MCF 10A (cell line): ENCODE results near the gene MED13L. TPM values are rescaled to one million over a fixed set of nuclear protein-coding genes. Genes with fewer than 3 reads are reported as not detected.

Experiments used
- Bru-seq: library from RNA; stranded (reverse); fragments of 400-500 nt; gene quantifications from one replicate; lab custom pipeline; 2021; lab: Mats Ljungman, UMichigan
- BruChase-seq, 2 experiments: library from RNA; stranded (reverse); fragments of 400-500 nt; gene quantifications; one replicate each; lab custom pipeline; 2021; lab: Mats Ljungman, UMichigan
- BruUV-seq: library from RNA; stranded (reverse); fragments of 400-500 nt; replicated peaks from 2 replicates; lab custom pipeline; 2021; lab: Mats Ljungman, UMichigan
- CTCF ChIA-PET: fragments of 300-600 bp; sonication (Branson Sonifier 250); formaldehyde crosslinking; extraction: SDS; loops from one replicate; lab custom pipeline; 2021; ENCODE audit warnings: antibody characterized with exemption, inconsistent platforms; lab: Yijun Ruan, JAX
- POLR2A ChIA-PET: fragments of 300-600, 350-650 bp; sonication (Branson Sonifier 250); formaldehyde crosslinking; extraction: SDS; loops from one replicate; lab custom pipeline; 2020; ENCODE audit warnings: antibody characterized with exemption, inconsistent platforms; lab: Yijun Ruan, JAX
- DNase-seq: peaks from one replicate; pipeline ENCODE4 v3.0.0-alpha.2; 2018; ENCODE audit not compliant: unreplicated experiment
- H3K27ac Mint-ChIP-seq: one replicate; pipeline ENCODE4 v1.8.0; 2022; ENCODE audit warnings: mild to moderate bottlenecking, low read depth, mixed read lengths; ENCODE audit not compliant: unreplicated experiment
- H3K27me3 Mint-ChIP-seq: one replicate; pipeline ENCODE4 v1.8.0; 2022; ENCODE audit warnings: mixed read lengths; ENCODE audit not compliant: insufficient read depth, unreplicated experiment
- H3K36me3 Mint-ChIP-seq: one replicate; pipeline ENCODE4 v1.8.0; 2022; ENCODE audit warnings: mild to moderate bottlenecking, moderate library complexity, mixed read lengths; ENCODE audit not compliant: insufficient read depth, unreplicated experiment
- H3K4me1 Mint-ChIP-seq: one replicate; pipeline ENCODE4 v1.8.0; 2022; ENCODE audit warnings: mixed read lengths; ENCODE audit not compliant: insufficient read depth, unreplicated experiment
- H3K4me3 Mint-ChIP-seq: one replicate; pipeline ENCODE4 v1.8.0; 2022; ENCODE audit warnings: mild to moderate bottlenecking, moderate library complexity, mixed read lengths; ENCODE audit not compliant: unreplicated experiment
- H3K9me3 Mint-ChIP-seq: one replicate; pipeline ENCODE4 v1.8.0; 2022; ENCODE audit warnings: mixed read lengths; ENCODE audit not compliant: unreplicated experiment
- intact Hi-C: fragments of 100-400 bp; cut with micrococcal nuclease; formaldehyde crosslinking; loops from 2 replicates; pipeline ENCODE4 v1.14.1; 2022
- long read RNA-seq: library from polyadenylated mRNA; stranded (forward); transcript quantifications from one replicate; pipeline ENCODE4 v2.0.0, GENCODE V29; 2022
- total RNA-seq: library from RNA; stranded (reverse); gene quantifications from 2 replicates; pipeline ENCODE4 v1.2.3, GENCODE V29; 2022
- TF ChIP-seq, protein P1 (sequence below): fragments of 200-600 bp; IDR thresholded peaks from one replicate; pipeline ENCODE4 v1.8.0; 2022; ENCODE audit warnings: antibody characterized with exemption, mild to moderate bottlenecking; ENCODE audit not compliant: unreplicated experiment

Gene MED13L
- 74.9 and 91.6 TPM in 2 replicates for total RNA-seq
- percentile 90 among the genes with signal in this experiment for Bru-seq, nascent RNA
- BruChase-seq, experiment 1, labeled RNA remaining after a 6-hour chase = percentile 81 among the genes with signal in this experiment
- BruChase-seq, experiment 2, labeled RNA remaining after a 2-hour chase = percentile 81 among the genes with signal in this experiment
- long read RNA-seq, full-length matches to known transcripts = 2 of 12 reads
- long read RNA-seq, partial matches to known transcripts = 5 of 12 reads
- long read RNA-seq, other reads (novel, unspliced or antisense) = 5 of 12 reads

DNA sequence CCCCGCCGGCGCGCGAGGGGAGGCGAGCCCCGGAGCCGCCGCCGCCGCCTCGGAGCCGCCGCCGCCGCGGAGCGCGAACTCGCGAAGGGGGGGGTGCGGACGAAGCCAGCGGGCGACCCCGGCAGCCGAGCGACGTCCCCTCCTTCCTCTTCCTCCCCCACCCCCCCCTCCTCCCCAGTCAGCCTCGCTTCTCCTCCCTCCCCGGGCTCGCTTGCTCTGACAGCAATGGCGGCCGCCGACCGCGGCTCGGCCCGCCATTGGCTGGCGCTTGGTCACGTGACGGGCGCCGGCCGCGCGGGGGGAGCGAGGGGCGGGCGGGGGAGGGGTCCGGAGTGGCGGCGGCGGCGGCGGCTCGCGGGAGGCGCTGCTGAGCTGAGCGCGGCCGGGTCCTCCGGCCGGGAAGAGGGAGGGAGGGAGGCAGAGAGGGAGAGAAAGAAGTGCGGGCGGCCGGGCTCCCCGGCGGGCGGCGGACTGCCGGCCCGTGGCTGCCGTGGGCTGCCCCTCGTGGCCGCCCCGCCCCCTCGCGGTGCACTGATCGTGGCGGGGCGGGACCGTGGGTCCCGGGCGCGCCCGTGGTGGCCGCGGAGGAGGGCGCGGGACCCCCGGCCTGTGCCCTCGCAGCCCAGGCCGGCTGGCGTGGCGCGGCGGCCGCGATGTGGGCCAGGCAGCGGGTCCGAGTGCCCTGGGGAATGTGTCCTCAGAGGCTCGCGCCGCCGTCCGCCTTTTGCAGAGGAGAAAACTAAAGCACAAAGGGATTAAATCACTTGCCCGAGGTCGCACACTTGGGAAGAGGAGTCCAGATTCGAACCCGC is at the start of gene MED13L:
MED13L (minus strand) TSS at position 227 of the 812 bp plus-strand sequence. CDS start 562 bp downstream, outside the sequence.
- peak within 1 kb of the TSS; percentile 96 for H3K27ac Mint-ChIP-seq
- intact Hi-C loops = loop anchor here (2.0 to 10.0 kb wide), 7 partner anchors 137 to 430 kb away; no protein-coding TSS in a partner anchor
- DNase-seq = peak; percentile 84
- no peaks in the 10 kb centered on the region for H3K9me3 Mint-ChIP-seq
- peaks cover 6% of the 10 kb centered on the region for H3K36me3 Mint-ChIP-seq
- TF ChIP-seq, protein P1, sequence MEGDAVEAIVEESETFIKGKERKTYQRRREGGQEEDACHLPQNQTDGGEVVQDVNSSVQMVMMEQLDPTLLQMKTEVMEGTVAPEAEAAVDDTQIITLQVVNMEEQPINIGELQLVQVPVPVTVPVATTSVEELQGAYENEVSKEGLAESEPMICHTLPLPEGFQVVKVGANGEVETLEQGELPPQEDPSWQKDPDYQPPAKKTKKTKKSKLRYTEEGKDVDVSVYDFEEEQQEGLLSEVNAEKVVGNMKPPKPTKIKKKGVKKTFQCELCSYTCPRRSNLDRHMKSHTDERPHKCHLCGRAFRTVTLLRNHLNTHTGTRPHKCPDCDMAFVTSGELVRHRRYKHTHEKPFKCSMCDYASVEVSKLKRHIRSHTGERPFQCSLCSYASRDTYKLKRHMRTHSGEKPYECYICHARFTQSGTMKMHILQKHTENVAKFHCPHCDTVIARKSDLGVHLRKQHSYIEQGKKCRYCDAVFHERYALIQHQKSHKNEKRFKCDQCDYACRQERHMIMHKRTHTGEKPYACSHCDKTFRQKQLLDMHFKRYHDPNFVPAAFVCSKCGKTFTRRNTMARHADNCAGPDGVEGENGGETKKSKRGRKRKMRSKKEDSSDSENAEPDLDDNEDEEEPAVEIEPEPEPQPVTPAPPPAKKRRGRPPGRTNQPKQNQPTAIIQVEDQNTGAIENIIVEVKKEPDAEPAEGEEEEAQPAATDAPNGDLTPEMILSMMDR = peak; percentile 29
- H3K27me3 Mint-ChIP-seq = no peaks in the 10 kb centered on the region
- peaks cover 12% of the 10 kb centered on the region for H3K4me1 Mint-ChIP-seq
- CTCF ChIA-PET = interaction anchor here (0.6 to 1.0 kb wide), 11 partner anchors 15 to 1476 kb away, joined by 3 to 5 read pairs (median 3); no protein-coding TSS in a partner anchor
- BruUV-seq = no TSS peak
- peak within 1 kb of the TSS; percentile 84 for H3K4me3 Mint-ChIP-seq
- POLR2A ChIA-PET = interaction anchor here (0.5 to 2.1 kb wide), 6 partner anchors 15 to 1137 kb away, joined by 3 to 10 read pairs (median 3); no protein-coding TSS in a partner anchor

DNA sequence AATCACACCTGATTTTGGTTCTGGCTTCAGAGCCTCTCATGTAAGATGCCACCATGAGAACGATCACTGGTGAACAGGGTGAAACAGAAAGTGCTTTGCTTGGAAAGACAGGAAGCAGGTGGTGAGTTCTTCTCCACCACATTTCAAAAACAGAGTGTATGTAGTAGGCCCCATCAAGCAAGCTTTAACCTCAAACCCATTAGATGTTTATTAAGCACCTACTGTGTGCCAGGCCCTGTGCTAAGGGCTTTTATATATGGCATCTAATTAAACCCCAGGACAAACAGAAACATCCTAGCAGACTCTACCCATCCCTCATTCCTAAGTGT is 47.8 kb upstream of the MED13L start:
- ChIA-PET POLR2A (no interaction called here), CTCF (no interaction called here)
- TF ChIP-seq, protein P1 = no peak
- Mint-ChIP-seq H3K9me3 (no peaks in the 10 kb centered on the region), H3K36me3 (peaks cover 13% of the 10 kb centered on the region), H3K27ac (no peak overlapping the region), H3K27me3 (no peaks in the 10 kb centered on the region), H3K4me1 (peaks cover 4% of the 10 kb centered on the region), H3K4me3 (no peak overlapping the region)
- intact Hi-C loops = no loop called here
- no peak for DNase-seq
- BruUV-seq = no TSS peak

DNA sequence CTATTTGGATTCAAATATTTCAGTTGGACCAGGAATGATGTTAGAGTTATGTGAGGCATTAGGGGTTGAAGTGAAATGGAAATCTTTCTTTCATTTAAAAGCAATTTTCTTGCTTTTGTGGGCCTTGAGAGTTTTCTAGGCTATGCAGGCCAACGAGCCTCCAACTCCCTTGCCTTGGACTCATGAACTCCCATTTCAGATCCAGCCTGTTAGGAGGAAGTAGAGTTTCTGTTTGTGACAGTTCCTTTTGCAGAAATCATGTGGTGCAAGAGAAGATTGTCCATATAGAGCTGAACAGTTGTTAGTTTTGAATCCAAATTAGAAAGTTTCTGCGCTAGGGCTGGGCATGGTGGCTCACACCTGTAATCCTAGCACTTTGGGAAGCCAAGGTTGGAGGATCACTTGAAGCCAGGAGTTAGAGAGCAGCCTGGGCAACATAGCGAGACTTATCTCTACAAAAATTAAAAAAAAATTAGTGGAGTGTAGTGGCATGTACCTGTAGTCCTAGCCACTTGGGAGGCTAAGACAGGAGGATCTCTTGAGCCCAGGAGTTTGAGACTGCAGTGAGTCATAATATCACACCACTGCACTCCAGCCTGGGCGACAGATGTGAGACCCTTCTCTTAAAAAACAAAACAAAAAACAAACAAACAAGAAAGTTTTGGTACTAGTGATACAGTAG is 47.3 kb upstream of the MED13L start:
- ChIA-PET CTCF (no interaction called here), POLR2A (interaction anchor here (0.7 kb wide), 1 partner anchor 75 kb away, joined by 3 read pairs; no protein-coding TSS in a partner anchor)
- Mint-ChIP-seq H3K27ac (no peak overlapping the region), H3K4me3 (no peak overlapping the region), H3K4me1 (peaks cover 9% of the 10 kb centered on the region), H3K27me3 (no peaks in the 10 kb centered on the region), H3K36me3 (peaks cover 13% of the 10 kb centered on the region), H3K9me3 (no peaks in the 10 kb centered on the region)
- intact Hi-C loops = no loop called here
- DNase-seq = no peak
- TF ChIP-seq, protein P1 = no peak
- BruUV-seq = no TSS peak
